Ovary (tissue), 3 donors: Measurements from ENCODE around the gene VTA1.

Experiments
- CTCF ChIP-seq, 3 donors: fragments of 450-650 bp in 2 of 3; fragments of 200-600 bp in 1 of 3; IDR thresholded peaks; one replicate each; pipeline versions ENCODE4 v1.5.1 to v1.8.0; 2016 to 2022; ENCODE audit warnings: antibody characterized with exemption in 3 of 3, mild to moderate bottlenecking in 1 of 3
- EP300 ChIP-seq: sonication (generic); formaldehyde crosslinking; IDR thresholded peaks from one replicate; pipeline ENCODE4 v1.6.1; 2017; ENCODE audit warnings: antibody characterized with exemption
- POLR2A ChIP-seq: fragments of 450-650 bp; IDR thresholded peaks from one replicate; pipeline ENCODE4 v1.6.1; 2017; ENCODE audit warnings: antibody characterized with exemption, mild to moderate bottlenecking, moderate library complexity
- donor health status: DM: no; HTN: no; CAD: no.

- TF ChIP-seq CTCF (IDR thresholded peaks at IDR 0.05) (no peak), EP300 (no peak), POLR2A (no peak)
Measured at GRCh38 chr6:142173980-142174379, 26.9 kb downstream of the VTA1 start.
